K562 (cell line): Measurements from ENCODE around the gene PABPC1L.
"Not testable (repeated sequence)": the region's sequence is repeated elsewhere in the genome, so short reads cannot be mapped to it uniquely, and the experiment has no call there.

Experiments used
- DPF2 ChIP-seq: fragments of 450-650 bp; IDR thresholded peaks from 2 replicates; pipeline ENCODE4 v1.6.1; 2016
- FOXK2 ChIP-seq, 2 experiments: fragments of 450-650 bp; IDR thresholded peaks in 1 of 2; conservative IDR thresholded peaks in 1 of 2; 2 replicates each; pipeline ENCODE4 v1.6.1; 2016; ENCODE audit warnings: low read depth in 2 of 2, mild to moderate bottlenecking in 1 of 2
- GATAD2B ChIP-seq: fragments of 450-650 bp; IDR thresholded peaks from 2 replicates; pipeline ENCODE4 v1.6.1; 2017; ENCODE audit warnings: mild to moderate bottlenecking, borderline replicate concordance
- IRF2 ChIP-seq: sonication (generic); formaldehyde crosslinking; IDR thresholded peaks from 2 replicates; pipeline ENCODE4 v1.8.1; 2022; ENCODE audit warnings: mild to moderate bottlenecking, missing genetic modification reagents
- NFATC3 ChIP-seq: fragments of 450-650 bp; IDR thresholded peaks from 2 replicates; pipeline ENCODE4 v1.6.1; 2017; ENCODE audit warnings: mild to moderate bottlenecking
- POLR2AphosphoS5 ChIP-seq: IDR thresholded peaks from 2 replicates; pipeline ENCODE4 v1.6.1; 2011; ENCODE audit warnings: mild to moderate bottlenecking, low read depth, low read length, moderate library complexity; ENCODE audit not compliant: control insufficient read depth, insufficient read depth
- SIX5 ChIP-seq, 2 experiments: IDR thresholded peaks; 2 replicates each; pipeline ENCODE4 v1.6.1; 2011; ENCODE audit warnings: low read length in 2 of 2, borderline replicate concordance in 1 of 2, low read depth in 1 of 2, mild to moderate bottlenecking in 1 of 2, moderate library complexity in 1 of 2; ENCODE audit not compliant: insufficient read depth in 1 of 2
- TAF1 ChIP-seq: IDR thresholded peaks from 2 replicates; pipeline ENCODE4 v1.6.1; 2011; ENCODE audit warnings: mild to moderate bottlenecking, low read length, moderate library complexity; ENCODE audit not compliant: insufficient read depth, control insufficient read depth, severe bottlenecking; ENCODE audit errors: extremely low read depth
- ZNF224 ChIP-seq: sonication (generic); formaldehyde crosslinking; IDR thresholded peaks from 2 replicates; pipeline ENCODE4 v1.8.0; 2022; ENCODE audit warnings: mild to moderate bottlenecking, missing genetic modification reagents
- TF ChIP-seq, protein P1 (sequence below): fragments of 450-650 bp; IDR thresholded peaks from 2 replicates; pipeline ENCODE4 v1.6.1; 2016; ENCODE audit warnings: antibody characterized with exemption
- TF ChIP-seq, protein P2 (sequence below), 3 experiments: IDR thresholded peaks in 2 of 3; conservative IDR thresholded peaks in 1 of 3; 2 replicates each; pipeline ENCODE4 v1.5.1; 2011 to 2012; ENCODE audit warnings: low read length in 3 of 3, mild to moderate bottlenecking in 3 of 3, control low read depth in 2 of 3, improper control_type of control experiment in 1 of 3, inconsistent platforms in 1 of 3, low read depth in 1 of 3, mixed read lengths in 1 of 3, moderate library complexity in 1 of 3; ENCODE audit not compliant: insufficient read depth in 2 of 3
- TF ChIP-seq, protein P3 (sequence below): sonication (generic); formaldehyde crosslinking; IDR thresholded peaks from 2 replicates; pipeline ENCODE4 v1.9.0; 2022; ENCODE audit warnings: mild to moderate bottlenecking, missing genetic modification reagents
- TF ChIP-seq, protein P4 (sequence below), 2 experiments: fragments of 450-650 bp; formaldehyde crosslinking in 1 of 2; IDR thresholded peaks; 2 replicates each; pipeline versions ENCODE4 v1.4.0 to v1.6.1; 2014 to 2020; ENCODE audit warnings: mild to moderate bottlenecking in 2 of 2, borderline replicate concordance in 1 of 2, low read depth in 1 of 2

DNA sequence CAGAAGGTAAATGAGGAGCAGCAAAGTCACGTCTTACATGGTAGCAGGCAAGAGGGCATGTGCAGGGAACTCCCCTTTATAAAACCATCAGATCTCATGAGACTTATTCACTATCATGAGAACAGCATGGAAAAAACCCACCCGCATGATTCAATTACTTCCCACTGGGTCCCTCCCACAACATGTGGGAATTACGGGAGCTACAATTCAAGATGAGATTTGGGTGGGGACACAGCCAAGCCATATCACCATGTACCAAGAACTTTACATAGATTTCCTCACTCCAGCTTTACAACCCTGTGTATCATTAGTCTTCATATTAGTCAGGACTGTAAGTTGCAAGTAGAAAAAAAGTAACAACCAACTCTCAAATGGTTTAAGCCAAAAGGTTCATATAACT is 45.4 kb upstream of the PABPC1L start:
- TF ChIP-seq, protein P1, sequence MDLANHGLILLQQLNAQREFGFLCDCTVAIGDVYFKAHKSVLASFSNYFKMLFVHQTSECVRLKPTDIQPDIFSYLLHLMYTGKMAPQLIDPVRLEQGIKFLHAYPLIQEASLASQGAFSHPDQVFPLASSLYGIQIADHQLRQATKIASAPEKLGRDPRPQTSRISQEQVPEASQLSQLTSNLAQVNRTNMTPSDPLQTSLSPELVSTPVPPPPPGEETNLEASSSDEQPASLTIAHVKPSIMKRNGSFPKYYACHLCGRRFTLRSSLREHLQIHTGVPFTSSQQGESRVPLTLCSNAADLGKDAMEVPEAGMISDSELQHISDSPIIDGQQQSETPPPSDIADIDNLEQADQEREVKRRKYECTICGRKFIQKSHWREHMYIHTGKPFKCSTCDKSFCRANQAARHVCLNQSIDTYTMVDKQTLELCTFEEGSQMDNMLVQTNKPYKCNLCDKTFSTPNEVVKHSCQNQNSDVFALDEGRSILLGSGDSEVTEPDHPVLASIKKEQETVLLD, result not testable (repeated sequence)
- not testable (repeated sequence) for TF ChIP-seq IRF2 (CRISPR knock-in tag); SIX5 (IDR thresholded peaks at IDR 0.05; ENCODE audit: borderline replicate concordance in 1 of 2, insufficient read depth in 1 of 2, low read depth in 1 of 2, low read length in 2 of 2); POLR2AphosphoS5; GATAD2B; NFATC3; ZNF224 (CRISPR knock-in tag); TAF1; DPF2; FOXK2 (conservative IDR thresholded peaks at IDR 0.05 in 1 of 2, IDR thresholded peaks at IDR 0.05 in 1 of 2; ENCODE audit: low read depth in 2 of 2)
- TF ChIP-seq, protein P2, sequence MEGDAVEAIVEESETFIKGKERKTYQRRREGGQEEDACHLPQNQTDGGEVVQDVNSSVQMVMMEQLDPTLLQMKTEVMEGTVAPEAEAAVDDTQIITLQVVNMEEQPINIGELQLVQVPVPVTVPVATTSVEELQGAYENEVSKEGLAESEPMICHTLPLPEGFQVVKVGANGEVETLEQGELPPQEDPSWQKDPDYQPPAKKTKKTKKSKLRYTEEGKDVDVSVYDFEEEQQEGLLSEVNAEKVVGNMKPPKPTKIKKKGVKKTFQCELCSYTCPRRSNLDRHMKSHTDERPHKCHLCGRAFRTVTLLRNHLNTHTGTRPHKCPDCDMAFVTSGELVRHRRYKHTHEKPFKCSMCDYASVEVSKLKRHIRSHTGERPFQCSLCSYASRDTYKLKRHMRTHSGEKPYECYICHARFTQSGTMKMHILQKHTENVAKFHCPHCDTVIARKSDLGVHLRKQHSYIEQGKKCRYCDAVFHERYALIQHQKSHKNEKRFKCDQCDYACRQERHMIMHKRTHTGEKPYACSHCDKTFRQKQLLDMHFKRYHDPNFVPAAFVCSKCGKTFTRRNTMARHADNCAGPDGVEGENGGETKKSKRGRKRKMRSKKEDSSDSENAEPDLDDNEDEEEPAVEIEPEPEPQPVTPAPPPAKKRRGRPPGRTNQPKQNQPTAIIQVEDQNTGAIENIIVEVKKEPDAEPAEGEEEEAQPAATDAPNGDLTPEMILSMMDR (IDR thresholded peaks at IDR 0.05 in 2 of 3, conservative IDR thresholded peaks at IDR 0.05 in 1 of 3; ENCODE audit: insufficient read depth in 2 of 3, low read depth in 1 of 3, low read length in 3 of 3), result not testable (repeated sequence)
- TF ChIP-seq, protein P3, sequence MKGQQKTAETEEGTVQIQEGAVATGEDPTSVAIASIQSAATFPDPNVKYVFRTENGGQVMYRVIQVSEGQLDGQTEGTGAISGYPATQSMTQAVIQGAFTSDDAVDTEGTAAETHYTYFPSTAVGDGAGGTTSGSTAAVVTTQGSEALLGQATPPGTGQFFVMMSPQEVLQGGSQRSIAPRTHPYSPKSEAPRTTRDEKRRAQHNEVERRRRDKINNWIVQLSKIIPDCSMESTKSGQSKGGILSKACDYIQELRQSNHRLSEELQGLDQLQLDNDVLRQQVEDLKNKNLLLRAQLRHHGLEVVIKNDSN (CRISPR knock-in tag), result not testable (repeated sequence)
- TF ChIP-seq, protein P4, sequence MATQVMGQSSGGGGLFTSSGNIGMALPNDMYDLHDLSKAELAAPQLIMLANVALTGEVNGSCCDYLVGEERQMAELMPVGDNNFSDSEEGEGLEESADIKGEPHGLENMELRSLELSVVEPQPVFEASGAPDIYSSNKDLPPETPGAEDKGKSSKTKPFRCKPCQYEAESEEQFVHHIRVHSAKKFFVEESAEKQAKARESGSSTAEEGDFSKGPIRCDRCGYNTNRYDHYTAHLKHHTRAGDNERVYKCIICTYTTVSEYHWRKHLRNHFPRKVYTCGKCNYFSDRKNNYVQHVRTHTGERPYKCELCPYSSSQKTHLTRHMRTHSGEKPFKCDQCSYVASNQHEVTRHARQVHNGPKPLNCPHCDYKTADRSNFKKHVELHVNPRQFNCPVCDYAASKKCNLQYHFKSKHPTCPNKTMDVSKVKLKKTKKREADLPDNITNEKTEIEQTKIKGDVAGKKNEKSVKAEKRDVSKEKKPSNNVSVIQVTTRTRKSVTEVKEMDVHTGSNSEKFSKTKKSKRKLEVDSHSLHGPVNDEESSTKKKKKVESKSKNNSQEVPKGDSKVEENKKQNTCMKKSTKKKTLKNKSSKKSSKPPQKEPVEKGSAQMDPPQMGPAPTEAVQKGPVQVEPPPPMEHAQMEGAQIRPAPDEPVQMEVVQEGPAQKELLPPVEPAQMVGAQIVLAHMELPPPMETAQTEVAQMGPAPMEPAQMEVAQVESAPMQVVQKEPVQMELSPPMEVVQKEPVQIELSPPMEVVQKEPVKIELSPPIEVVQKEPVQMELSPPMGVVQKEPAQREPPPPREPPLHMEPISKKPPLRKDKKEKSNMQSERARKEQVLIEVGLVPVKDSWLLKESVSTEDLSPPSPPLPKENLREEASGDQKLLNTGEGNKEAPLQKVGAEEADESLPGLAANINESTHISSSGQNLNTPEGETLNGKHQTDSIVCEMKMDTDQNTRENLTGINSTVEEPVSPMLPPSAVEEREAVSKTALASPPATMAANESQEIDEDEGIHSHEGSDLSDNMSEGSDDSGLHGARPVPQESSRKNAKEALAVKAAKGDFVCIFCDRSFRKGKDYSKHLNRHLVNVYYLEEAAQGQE (IDR thresholded peaks at IDR 0.05; ENCODE audit: borderline replicate concordance), result not testable (repeated sequence)
- TF ChIP-seq, protein P4 (CRISPR knock-in tag; IDR thresholded peaks at IDR 0.05; ENCODE audit: low read depth), result not testable (repeated sequence)
